PC-3 (cell line): Measurements from ENCODE around the gene TEX44. TPM values are rescaled to one million over a fixed set of nuclear protein-coding genes. Genes with fewer than 3 reads are reported as not detected.

Experiments
- ATAC-seq: fragments of 200-7000 bp; cut with Tn5 transposase; 2 replicates; pipeline ENCODE4 v1.9.1; 2020; ENCODE audit warnings: mild to moderate bottlenecking, moderate library complexity
- BruUV-seq: library from RNA; stranded (reverse); fragments of 400-500 nt; replicated peaks from 2 replicates; lab custom pipeline; 2021; lab: Mats Ljungman, UMichigan
- CTCF ChIA-PET: fragments of 300-600 bp; sonication (Branson Sonifier 250); formaldehyde crosslinking; loops from one replicate; lab custom pipeline; 2022; ENCODE audit warnings: antibody characterized with exemption; lab: Charles Lee
- POLR2A ChIA-PET: fragments of 300-600 bp; sonication (Branson Sonifier 250); formaldehyde crosslinking; loops from one replicate; lab custom pipeline; 2022; ENCODE audit warnings: antibody characterized with exemption; ENCODE audit not compliant: unreplicated experiment; lab: Charles Lee
- DNase-seq: peaks from one replicate; pipeline ENCODE4 v3.0.0-alpha.2; 2015
- H2AFZ ChIP-seq: fragments of 300-600 bp; sonication (generic); 2 replicates; pipeline ENCODE4 v1.6.0; 2016; ENCODE audit warnings: antibody characterized with exemption, low read length
- H3F3A ChIP-seq: fragments of 300-600 bp; sonication (generic); one replicate; pipeline ENCODE4 v1.6.0; 2017; ENCODE audit warnings: antibody characterized with exemption, low read length, control low read depth, mild to moderate bottlenecking; ENCODE audit not compliant: unreplicated experiment
- H3K27ac ChIP-seq: fragments of 300-600 bp; sonication (generic); 2 replicates; pipeline ENCODE4 v1.5.1; 2016; ENCODE audit warnings: mild to moderate bottlenecking, low read length
- H3K27me3 ChIP-seq: fragments of 300-600 bp; sonication (generic); 2 replicates; pipeline ENCODE4 v1.6.1; 2016; ENCODE audit warnings: low read length, mixed read lengths
- H3K36me3 ChIP-seq: fragments of 300-600 bp; sonication (generic); 2 replicates; pipeline ENCODE4 v1.6.1; 2016; ENCODE audit warnings: low read depth, mixed run types, low read length, mixed read lengths
- H3K4me1 ChIP-seq: fragments of 300-600 bp; sonication (generic); 2 replicates; pipeline ENCODE4 v1.5.1; 2016; ENCODE audit warnings: low read length; ENCODE audit not compliant: insufficient read depth
- H3K4me2 ChIP-seq: fragments of 300-600 bp; sonication (generic); 2 replicates; pipeline ENCODE4 v1.6.0; 2016; ENCODE audit warnings: low read length
- H3K4me3 ChIP-seq: fragments of 300-600 bp; sonication (generic); 2 replicates; pipeline ENCODE4 v1.5.1; 2016; ENCODE audit warnings: mild to moderate bottlenecking, low read length, mixed read lengths
- H3K79me2 ChIP-seq: fragments of 300-600 bp; sonication (generic); 2 replicates; pipeline ENCODE4 v1.6.1; 2017; ENCODE audit warnings: low read length, mixed read lengths
- H3K9ac ChIP-seq: fragments of 300-600 bp; sonication (generic); 2 replicates; pipeline ENCODE4 v1.6.0; 2016; ENCODE audit warnings: mild to moderate bottlenecking, low read length
- H3K9me2 ChIP-seq: fragments of 300-600 bp; sonication (generic); replicated peaks from 2 replicates; pipeline ENCODE4 v1.6.1; 2016; ENCODE audit warnings: mixed run types, low read length, mixed read lengths
- H3K9me3 ChIP-seq: fragments of 300-600 bp; sonication (generic); 2 replicates; pipeline ENCODE4 v1.6.1; 2016; ENCODE audit warnings: low read length, mixed read lengths
- H4K20me1 ChIP-seq: fragments of 300-600 bp; sonication (generic); 2 replicates; pipeline ENCODE4 v1.6.1; 2016; ENCODE audit warnings: low read length, mixed read lengths
- EZH2 ChIP-seq: fragments of 300-600 bp; sonication (generic); IDR thresholded peaks from one replicate; pipeline ENCODE4 v1.6.1; 2017; ENCODE audit warnings: antibody characterized with exemption, mild to moderate bottlenecking, low read length; ENCODE audit not compliant: unreplicated experiment
- EZH2phosphoT487 ChIP-seq: fragments of 300-600 bp; sonication (generic); IDR thresholded peaks from 2 replicates; pipeline ENCODE4 v1.6.1; 2018; ENCODE audit warnings: mild to moderate bottlenecking, antibody characterized with exemption, low read length, borderline replicate concordance
- intact Hi-C: fragments of 100-400 bp; cut with micrococcal nuclease; formaldehyde crosslinking; loops from 2 replicates; pipeline ENCODE4 v1.9.0; 2023
- total RNA-seq: library from RNA; depleted of rRNA; stranded (reverse); fragments of >200 nt; gene quantifications from 2 replicates; pipeline ENCODE4 v1.2.3, GENCODE V29; 2014
- TF ChIP-seq, protein P1 (sequence below): fragments of 300-600 bp; sonication (generic); conservative IDR thresholded peaks from 2 replicates; pipeline ENCODE4 v1.5.1; 2017; ENCODE audit warnings: antibody characterized with exemption, low read depth, mild to moderate bottlenecking, low read length

TEX44 gene
- total RNA-seq, 1 experiment from 2014 or later: not detected

DNA sequence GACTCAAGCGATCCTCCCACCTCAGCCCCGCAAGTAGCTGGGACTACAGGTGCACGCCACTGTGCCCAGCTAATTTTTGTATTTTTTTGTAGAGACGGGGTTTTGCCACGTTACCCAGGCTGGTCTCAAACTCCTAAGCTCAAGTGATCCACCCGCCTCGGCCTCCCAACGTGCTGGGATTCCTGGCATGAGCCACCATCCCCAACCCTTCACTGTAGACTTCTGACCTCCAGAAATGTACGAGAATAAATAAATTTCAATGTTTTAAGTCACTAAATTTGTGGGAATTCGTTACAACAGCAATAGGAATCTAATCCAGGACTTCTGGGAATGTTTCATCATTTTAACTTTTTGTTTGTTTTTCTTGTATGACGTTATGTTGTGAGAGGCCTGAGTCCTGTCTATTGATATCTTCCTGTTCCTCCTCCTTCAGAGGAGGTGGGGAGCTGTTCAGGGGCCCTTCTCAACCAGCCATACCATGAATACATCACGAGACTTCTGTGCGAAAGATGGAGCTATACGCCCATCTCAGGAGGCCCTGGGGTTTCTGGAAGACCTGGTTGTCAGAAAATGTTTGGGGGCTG, 40.0 kb downstream of the TEX44 start:
- intact Hi-C loops: no loop called here
- Histone ChIP-seq H3F3A (no peaks in the 10 kb centered on the region), H4K20me1 (no peaks in the 10 kb centered on the region), H3K9me3 (no peaks in the 10 kb centered on the region), H3K4me2 (no peak overlapping the region), H3K4me3 (no peak overlapping the region), H2AFZ (no peak overlapping the region), H3K9ac (no peak overlapping the region), H3K4me1 (no peaks in the 10 kb centered on the region), H3K9me2 (no peaks in the 10 kb centered on the region), H3K27ac (no peak overlapping the region), H3K36me3 (no peaks in the 10 kb centered on the region), H3K79me2 (no peaks in the 10 kb centered on the region), H3K27me3 (no peaks in the 10 kb centered on the region)
- DNase-seq (no peak), ATAC-seq (no peak)
- POLR2A ChIA-PET: interaction anchor here (0.6 kb wide), 1 partner anchor 11 kb away, joined by 3 read pairs; no protein-coding TSS in a partner anchor
- TF ChIP-seq EZH2phosphoT487: no peak
- no peak for TF ChIP-seq EZH2
- CTCF ChIA-PET: no interaction called here
- BruUV-seq: no TSS peak

DNA sequence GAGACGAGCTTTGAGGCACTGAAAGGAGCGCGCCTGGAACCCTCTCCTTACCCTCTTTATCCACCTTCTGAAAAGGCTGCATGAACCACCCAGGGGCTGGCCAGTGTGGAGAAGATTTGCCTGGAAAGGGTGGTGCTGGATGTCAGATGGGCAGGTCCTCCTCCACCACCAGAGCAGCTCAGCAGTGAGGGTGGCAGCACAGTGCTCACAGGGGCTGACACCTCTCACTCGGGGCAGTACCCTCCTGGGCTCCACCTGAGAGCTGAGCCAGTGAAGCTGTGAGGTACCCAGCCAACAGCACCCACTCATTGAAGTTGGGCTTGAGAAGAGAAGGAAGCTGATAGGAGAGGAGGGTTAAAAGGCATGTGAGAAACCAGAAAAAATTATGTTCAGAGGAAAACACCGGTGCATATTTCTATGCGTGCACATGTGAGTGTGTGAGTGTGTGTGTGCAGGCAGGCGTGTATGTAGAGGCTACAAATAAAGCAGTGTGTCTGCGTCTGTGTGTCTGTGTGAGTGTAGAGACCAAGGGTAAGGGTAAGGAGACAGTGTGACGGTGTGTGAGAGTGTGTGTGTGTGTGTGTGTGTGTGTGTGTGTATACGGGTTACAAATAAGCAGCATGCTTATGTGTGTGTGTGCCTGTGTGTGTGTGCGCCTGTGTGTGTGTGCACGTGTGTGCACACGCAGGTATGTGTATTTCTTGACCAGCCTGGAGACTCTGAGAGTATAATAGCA, 40.7 kb downstream of the TEX44 start:
- ChIA-PET POLR2A (interaction anchor here (0.6 kb wide), 1 partner anchor 10 kb away, joined by 3 read pairs; no protein-coding TSS in a partner anchor), CTCF (no interaction called here)
- Histone ChIP-seq H3K79me2 (no peaks in the 10 kb centered on the region), H3K9me3 (no peaks in the 10 kb centered on the region), H3K9ac (no peak overlapping the region), H3K36me3 (no peaks in the 10 kb centered on the region), H3K27ac (no peak overlapping the region), H3K4me1 (no peaks in the 10 kb centered on the region), H3K4me3 (no peak overlapping the region), H3K27me3 (no peaks in the 10 kb centered on the region), H3F3A (no peaks in the 10 kb centered on the region), H4K20me1 (no peaks in the 10 kb centered on the region), H2AFZ (no peak overlapping the region), H3K4me2 (no peak overlapping the region), H3K9me2 (no peaks in the 10 kb centered on the region)
- intact Hi-C loops: no loop called here
- TF ChIP-seq, protein P1, sequence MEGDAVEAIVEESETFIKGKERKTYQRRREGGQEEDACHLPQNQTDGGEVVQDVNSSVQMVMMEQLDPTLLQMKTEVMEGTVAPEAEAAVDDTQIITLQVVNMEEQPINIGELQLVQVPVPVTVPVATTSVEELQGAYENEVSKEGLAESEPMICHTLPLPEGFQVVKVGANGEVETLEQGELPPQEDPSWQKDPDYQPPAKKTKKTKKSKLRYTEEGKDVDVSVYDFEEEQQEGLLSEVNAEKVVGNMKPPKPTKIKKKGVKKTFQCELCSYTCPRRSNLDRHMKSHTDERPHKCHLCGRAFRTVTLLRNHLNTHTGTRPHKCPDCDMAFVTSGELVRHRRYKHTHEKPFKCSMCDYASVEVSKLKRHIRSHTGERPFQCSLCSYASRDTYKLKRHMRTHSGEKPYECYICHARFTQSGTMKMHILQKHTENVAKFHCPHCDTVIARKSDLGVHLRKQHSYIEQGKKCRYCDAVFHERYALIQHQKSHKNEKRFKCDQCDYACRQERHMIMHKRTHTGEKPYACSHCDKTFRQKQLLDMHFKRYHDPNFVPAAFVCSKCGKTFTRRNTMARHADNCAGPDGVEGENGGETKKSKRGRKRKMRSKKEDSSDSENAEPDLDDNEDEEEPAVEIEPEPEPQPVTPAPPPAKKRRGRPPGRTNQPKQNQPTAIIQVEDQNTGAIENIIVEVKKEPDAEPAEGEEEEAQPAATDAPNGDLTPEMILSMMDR: no peak
- TF ChIP-seq EZH2phosphoT487 (no peak), EZH2 (no peak)
- DNase-seq (no peak), ATAC-seq (no peak)
- no TSS peak for BruUV-seq

DNA sequence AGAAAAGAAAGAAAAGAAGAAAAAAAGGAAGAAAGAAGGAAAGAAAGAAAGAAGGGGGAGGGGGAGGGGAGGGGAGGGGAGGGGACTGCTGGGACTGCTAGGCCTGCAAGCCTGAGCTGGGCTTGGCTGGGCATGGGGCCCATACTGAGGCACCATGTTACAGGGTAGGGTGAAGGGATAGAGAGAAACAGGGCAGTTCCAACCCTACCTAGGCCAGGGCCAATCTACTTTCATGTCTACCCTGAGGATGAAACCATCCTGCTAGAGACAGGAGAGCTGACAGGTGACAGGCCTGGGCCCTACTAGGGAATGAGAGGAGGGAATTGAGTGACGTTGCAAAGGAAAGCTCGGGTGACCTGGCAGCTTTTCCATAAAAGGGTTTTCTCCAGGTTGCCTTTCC, 41.7 kb downstream of the TEX44 start:
- Histone ChIP-seq H3K27me3 (no peaks in the 10 kb centered on the region), H3K79me2 (no peaks in the 10 kb centered on the region), H3K36me3 (no peaks in the 10 kb centered on the region), H3K4me2 (no peak overlapping the region), H3K27ac (no peak overlapping the region), H3F3A (no peaks in the 10 kb centered on the region), H3K9me3 (no peaks in the 10 kb centered on the region), H3K4me3 (no peak overlapping the region), H2AFZ (no peak overlapping the region), H3K9me2 (no peaks in the 10 kb centered on the region), H4K20me1 (no peaks in the 10 kb centered on the region), H3K9ac (no peak overlapping the region), H3K4me1 (no peaks in the 10 kb centered on the region)
- ATAC-seq: no peak
- ChIA-PET POLR2A (no interaction called here), CTCF (no interaction called here)
- no TSS peak for BruUV-seq
- DNase-seq: no peak
- TF ChIP-seq EZH2: no peak
- TF ChIP-seq EZH2phosphoT487: no peak
- TF ChIP-seq, protein P1: no peak
- intact Hi-C loops: no loop called here
